Brain microvascular endothelial cell (primary cell): Measurements from ENCODE around the gene ANKRD42.

ENCODE experiments used
- DNase-seq: peaks from one replicate; pipeline ENCODE4 v3.0.0-alpha.2; 2020
- H3K27ac ChIP-seq: fragments of 250-450 bp; sonication (Bioruptor Pico); 2 replicates; pipeline ENCODE4 v1.5.1; 2020; ENCODE audit warnings: mild to moderate bottlenecking, moderate library complexity
- H3K27me3 ChIP-seq: fragments of 250-450 bp; sonication (Bioruptor Pico); replicated peaks from 2 replicates; pipeline ENCODE4 v1.5.1; 2020; ENCODE audit warnings: mild to moderate bottlenecking
- H3K36me3 ChIP-seq: fragments of 250-450 bp; sonication (Bioruptor Pico); replicated peaks from 2 replicates; pipeline ENCODE4 v1.5.1; 2020; ENCODE audit warnings: mild to moderate bottlenecking
- H3K4me3 ChIP-seq: 2 replicates; pipeline ENCODE4 v1.5.1; 2011; ENCODE audit warnings: low read depth, mild to moderate bottlenecking, control low read depth, low read length, moderate library complexity
- in situ Hi-C: cut with HindIII; loops from 2 replicates; pipeline ENCODE4 v1.10.0; 2017; ENCODE audit warnings: low sequenced_read_pairs, low pct_ligation_motif_present
- TF ChIP-seq, protein P1 (sequence below): IDR thresholded peaks from 2 replicates; pipeline ENCODE4 v1.5.1; 2011; ENCODE audit warnings: low read depth, mild to moderate bottlenecking, moderate library complexity, low read length, control low read depth, inconsistent platforms; ENCODE audit errors: missing control alignments

Gene ANKRD42

DNA sequence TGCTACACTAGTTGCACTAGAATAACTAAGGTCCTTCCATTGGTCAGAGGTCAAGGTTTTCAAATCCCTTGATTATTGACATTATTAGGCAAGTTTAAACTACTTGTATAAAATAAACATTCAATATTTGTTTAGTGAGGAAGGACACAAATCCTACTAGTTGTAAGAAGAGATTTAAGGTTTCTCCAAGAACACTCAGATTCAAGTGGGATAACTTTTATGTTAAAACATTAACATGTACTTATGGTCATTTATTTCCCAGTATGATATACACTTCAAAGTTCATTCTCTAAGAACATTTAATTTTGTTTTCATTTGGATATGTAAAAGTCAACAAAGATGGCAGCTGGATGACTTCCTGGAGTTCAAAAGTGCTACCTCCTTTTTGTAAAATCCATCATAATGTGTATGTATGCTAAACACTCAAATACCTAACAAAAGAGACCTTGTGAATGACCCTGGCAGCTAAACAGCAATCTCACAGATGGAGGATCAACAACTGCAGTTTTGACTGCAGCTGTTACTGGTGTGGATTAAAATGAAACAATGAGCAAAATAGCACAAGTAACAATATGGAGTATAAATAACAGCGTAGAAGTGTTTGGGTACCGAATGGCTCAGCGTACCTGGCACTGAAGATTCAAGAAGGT, 91.1 kb downstream of the ANKRD42 start:
- H3K27ac ChIP-seq, result peak overlapping the region; percentile 94
- H3K4me3 ChIP-seq, result peak overlapping the region; percentile 93
- H3K36me3 ChIP-seq, result no peaks in the 10 kb centered on the region
- DNase-seq, result no peak
- TF ChIP-seq, protein P1, sequence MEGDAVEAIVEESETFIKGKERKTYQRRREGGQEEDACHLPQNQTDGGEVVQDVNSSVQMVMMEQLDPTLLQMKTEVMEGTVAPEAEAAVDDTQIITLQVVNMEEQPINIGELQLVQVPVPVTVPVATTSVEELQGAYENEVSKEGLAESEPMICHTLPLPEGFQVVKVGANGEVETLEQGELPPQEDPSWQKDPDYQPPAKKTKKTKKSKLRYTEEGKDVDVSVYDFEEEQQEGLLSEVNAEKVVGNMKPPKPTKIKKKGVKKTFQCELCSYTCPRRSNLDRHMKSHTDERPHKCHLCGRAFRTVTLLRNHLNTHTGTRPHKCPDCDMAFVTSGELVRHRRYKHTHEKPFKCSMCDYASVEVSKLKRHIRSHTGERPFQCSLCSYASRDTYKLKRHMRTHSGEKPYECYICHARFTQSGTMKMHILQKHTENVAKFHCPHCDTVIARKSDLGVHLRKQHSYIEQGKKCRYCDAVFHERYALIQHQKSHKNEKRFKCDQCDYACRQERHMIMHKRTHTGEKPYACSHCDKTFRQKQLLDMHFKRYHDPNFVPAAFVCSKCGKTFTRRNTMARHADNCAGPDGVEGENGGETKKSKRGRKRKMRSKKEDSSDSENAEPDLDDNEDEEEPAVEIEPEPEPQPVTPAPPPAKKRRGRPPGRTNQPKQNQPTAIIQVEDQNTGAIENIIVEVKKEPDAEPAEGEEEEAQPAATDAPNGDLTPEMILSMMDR, result no peak
- in situ Hi-C loops, result loop anchor here (25.0 kb wide), 1 partner anchor 528 kb away; no protein-coding TSS in a partner anchor
- no peaks in the 10 kb centered on the region for H3K27me3 ChIP-seq

DNA sequence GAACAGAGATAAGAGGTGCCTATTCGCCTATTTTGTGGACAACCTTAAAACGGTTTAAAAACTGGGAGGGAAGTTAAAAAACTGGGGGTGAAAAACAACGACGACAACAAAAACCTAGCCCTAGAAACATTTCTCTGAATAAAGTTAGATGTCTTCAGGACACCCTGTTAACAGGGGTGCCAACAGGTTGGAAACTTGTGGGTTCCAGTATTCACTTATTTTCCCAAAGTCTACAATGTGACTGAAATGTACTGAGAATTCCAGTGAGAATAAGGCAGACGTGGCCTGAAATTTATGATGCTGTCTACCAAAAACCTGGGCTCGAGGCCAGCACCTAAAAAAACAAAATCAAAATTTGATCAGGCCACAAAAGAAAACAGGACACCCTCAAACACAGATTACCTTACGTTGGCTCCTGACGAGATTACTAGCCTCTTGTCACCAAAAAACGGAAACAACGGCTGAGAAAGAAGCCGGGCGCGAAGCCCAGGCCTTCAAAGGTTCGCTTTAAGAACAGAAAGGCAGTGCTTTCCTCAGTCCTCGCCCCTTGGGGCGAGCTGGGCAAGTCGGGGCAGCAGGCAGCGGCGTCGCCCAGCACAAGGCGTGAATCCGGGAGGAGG, 91.7 kb downstream of the ANKRD42 start:
- Histone ChIP-seq H3K4me3 (peak overlapping the region; percentile 93), H3K27me3 (no peaks in the 10 kb centered on the region), H3K27ac (peak overlapping the region; percentile 94), H3K36me3 (no peaks in the 10 kb centered on the region)
- DNase-seq, result no peak
- in situ Hi-C loops, result loop anchor here (25.0 kb wide), 1 partner anchor 527 kb away; no protein-coding TSS in a partner anchor
- TF ChIP-seq, protein P1, result no peak

DNA sequence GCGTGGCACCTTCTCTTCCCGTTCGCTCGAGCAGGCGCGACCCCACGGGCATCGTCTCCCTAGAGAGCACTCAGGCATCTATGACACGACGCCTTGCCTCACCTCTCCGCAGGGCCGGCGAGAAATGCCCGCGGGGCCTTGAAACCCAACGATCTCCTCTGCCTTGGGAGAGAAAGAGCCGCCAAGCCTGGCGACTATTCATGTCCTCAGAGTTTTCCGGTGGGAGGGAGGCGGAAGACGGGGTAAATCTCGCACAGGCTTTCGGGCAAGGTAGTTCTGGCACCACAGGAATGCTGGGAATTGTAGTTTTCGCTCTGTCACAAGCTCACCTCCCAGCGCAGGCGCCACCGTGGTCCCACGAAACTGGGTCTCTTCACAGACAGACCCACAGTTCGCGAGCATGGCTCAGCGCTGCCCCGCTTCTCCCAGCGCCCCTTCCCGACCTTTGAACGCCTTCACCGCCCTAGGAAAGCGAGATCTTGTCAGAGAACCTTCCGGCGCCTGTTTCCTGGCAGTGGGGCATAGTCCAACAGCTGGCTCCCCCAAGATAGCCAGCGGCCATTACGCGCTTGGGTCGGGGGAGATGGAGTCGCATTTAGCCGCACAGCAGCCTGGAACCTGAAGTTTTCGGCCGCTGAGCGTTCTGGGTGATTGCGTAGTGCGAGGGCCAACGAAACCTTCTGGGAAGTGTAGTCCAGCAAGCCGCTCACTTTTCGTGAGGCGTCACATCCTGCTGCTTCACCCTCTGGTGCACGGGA, 92.4 kb downstream of the ANKRD42 start, which contains the start of gene CCDC90B:
Gene CCDC90B, minus strand, starts transcription at position 597 of the 758 bp plus-strand sequence. Its CDS starts 395 bp downstream, at position 202.
- TF ChIP-seq, protein P1, result peak; percentile 28
- peak within 1 kb of the TSS; percentile 93 for H3K4me3 ChIP-seq
- peak; percentile 97 for DNase-seq
- H3K36me3 ChIP-seq, result no peaks in the 10 kb centered on the region
- peak within 1 kb of the TSS; percentile 94 for H3K27ac ChIP-seq
- in situ Hi-C loops, result loop anchor here (25.0 kb wide), 1 partner anchor 526 kb away; no protein-coding TSS in a partner anchor
- H3K27me3 ChIP-seq, result no peaks in the 10 kb centered on the region

DNA sequence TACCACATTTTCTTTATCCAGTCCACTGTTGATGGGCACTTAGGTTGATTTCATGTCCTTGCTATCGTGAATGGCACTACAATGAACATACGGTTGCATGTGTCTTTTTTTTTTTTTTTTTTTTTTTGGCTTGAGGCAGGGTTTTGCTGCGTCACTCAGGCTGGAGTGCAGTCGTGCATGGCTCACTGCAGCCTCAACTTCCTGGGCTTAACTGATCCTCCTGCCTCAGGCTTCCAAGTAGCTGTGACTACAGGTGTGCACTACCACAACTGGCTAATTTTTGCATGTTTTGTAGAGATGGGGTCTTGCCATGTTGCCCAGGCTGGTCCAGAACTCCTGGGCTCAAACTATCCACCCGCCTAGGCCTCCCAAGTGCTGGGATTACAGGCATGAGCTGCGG, 94.1 kb downstream of the ANKRD42 start:
- in situ Hi-C loops, result loop anchor here (25.0 kb wide), 1 partner anchor 525 kb away; no protein-coding TSS in a partner anchor
- Histone ChIP-seq H3K36me3 (no peaks in the 10 kb centered on the region), H3K27ac (no peak overlapping the region), H3K4me3 (no peak overlapping the region), H3K27me3 (no peaks in the 10 kb centered on the region)
- TF ChIP-seq, protein P1, result no peak
- DNase-seq, result no peak

DNA sequence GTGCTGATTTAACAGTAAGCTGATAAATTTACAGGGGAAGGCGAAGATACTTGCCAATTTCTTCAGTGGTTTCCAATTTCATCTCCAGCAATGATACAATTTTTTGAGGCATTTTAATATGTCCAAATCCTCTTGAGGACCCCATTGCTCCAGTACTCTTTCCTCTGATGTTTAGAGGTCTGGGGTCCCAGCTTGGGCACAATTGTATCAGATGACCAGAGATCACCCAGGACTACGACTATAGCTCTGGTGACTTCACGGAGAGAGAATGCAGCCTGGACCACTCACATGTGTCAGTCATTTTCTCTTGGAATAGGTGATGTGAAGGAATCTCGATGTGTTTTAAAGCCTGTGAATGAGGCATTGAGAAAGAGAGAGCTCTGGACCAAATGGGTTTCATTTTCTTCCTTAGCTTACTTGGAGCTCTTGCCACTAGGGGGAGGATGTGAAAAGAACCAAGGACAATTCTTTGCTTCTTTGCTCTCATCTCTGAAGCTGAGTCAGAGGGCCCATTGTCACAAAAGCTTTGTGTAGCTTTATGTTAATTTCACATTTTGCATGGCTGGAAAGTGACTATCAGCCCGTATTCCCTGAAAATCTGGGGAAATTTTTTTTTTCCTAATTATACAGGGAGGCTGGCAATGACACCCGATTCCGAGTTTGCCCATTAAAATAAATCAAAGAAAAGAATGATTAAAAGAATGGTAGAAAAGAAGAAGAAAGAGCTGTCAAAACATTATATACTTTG, 99.4 kb downstream of the ANKRD42 start:
- in situ Hi-C loops, result loop anchor here (25.0 kb wide), 1 partner anchor 519 kb away; no protein-coding TSS in a partner anchor
- peak; percentile 71 for DNase-seq
- no peaks in the 10 kb centered on the region for H3K27me3 ChIP-seq
- no peak overlapping the region for H3K27ac ChIP-seq
- H3K36me3 ChIP-seq, result no peaks in the 10 kb centered on the region
- TF ChIP-seq, protein P1, result peak; percentile 86
- H3K4me3 ChIP-seq, result no peak overlapping the region
